ENCODE data around the gene OR13C8.
"Not testable (repeated sequence)": the region's sequence is repeated elsewhere in the genome, so short reads cannot be mapped to it uniquely, and the experiment has no call there.

OR13C8 gene

GRCh38 chr9:104568868-104569267, at the start of gene OR13C8:
OR13C8 (plus strand) TSS chr9:104569168; CDS start chr9:104569168, 0 bp downstream.
- H3K9ac ChIP-seq (ENCODE audit: insufficient read length): no peak within 1 kb of the TSS
- H3K36me3 ChIP-seq (ENCODE audit: insufficient read depth, low read length): no peaks in the 10 kb centered on the region
- TF ChIP-seq FOXP2 (optimal IDR thresholded peaks at IDR 0.05; ENCODE audit: control extremely low read depth, extremely low read length, insufficient read depth) (no peak), POLR2AphosphoS5 (IDR thresholded peaks at IDR 0.05; ENCODE audit: borderline replicate concordance, low read depth, low read length) (no peak), EZH2 (IDR thresholded peaks at IDR 0.05) (no peak)
- no peak within 1 kb of the TSS for H3K4me3 ChIP-seq
- H3K27ac ChIP-seq: no peak within 1 kb of the TSS
- DNase-seq (ENCODE audit: low read depth, low spot score): no peak
- peaks cover 6% of the 10 kb centered on the region; the same call in 1 of the 2 replicates for H3K9me3 ChIP-seq (ENCODE audit: low read depth, low read length)

GRCh38 chr9:104520241-104520640, 48.7 kb upstream of the OR13C8 start:
- H3K36me3 ChIP-seq (ENCODE audit: insufficient read depth, low read length); H3K27ac ChIP-seq; H3K4me3 ChIP-seq; DNase-seq (ENCODE audit: low read depth, low spot score); H3K9ac ChIP-seq (ENCODE audit: insufficient read length); H3K9me3 ChIP-seq (ENCODE audit: low read depth, low read length): not testable (repeated sequence)

- Histone ChIP-seq H3K9ac (ENCODE audit: insufficient read length) (no peak within 1 kb of the TSS), H3K4me3 (no peak within 1 kb of the TSS), H3K27ac (no peak within 1 kb of the TSS), H3K9me3 (ENCODE audit: low read depth, low read length) (no peaks in the 10 kb centered on the region), H3K36me3 (ENCODE audit: insufficient read depth, low read length) (no peaks in the 10 kb centered on the region)
- DNase-seq (ENCODE audit: low read depth, low spot score): no peak
- no peak for TF ChIP-seq EZH2 (IDR thresholded peaks at IDR 0.05)
- TF ChIP-seq POLR2AphosphoS5 (IDR thresholded peaks at IDR 0.05; ENCODE audit: borderline replicate concordance, low read depth, low read length): no peak
- no peak for TF ChIP-seq FOXP2 (optimal IDR thresholded peaks at IDR 0.05; ENCODE audit: control extremely low read depth, extremely low read length, insufficient read depth)
Measured at GRCh38 chr9:104527109-104527508, 41.9 kb upstream of the OR13C8 start, which contains the start of gene OR13C4. OR13C4 (minus strand) TSS chr9:104527209; CDS start chr9:104527209, 0 bp downstream.

- Histone ChIP-seq H3K36me3 (ENCODE audit: insufficient read depth, low read length) (no peaks in the 10 kb centered on the region), H3K9ac (ENCODE audit: insufficient read length) (no peak within 1 kb of the TSS), H3K4me3 (no peak within 1 kb of the TSS), H3K27ac (no peak within 1 kb of the TSS), H3K9me3 (ENCODE audit: low read depth, low read length) (no peaks in the 10 kb centered on the region)
- DNase-seq (ENCODE audit: low read depth, low spot score): no peak
- TF ChIP-seq EZH2 (IDR thresholded peaks at IDR 0.05) (no peak), FOXP2 (optimal IDR thresholded peaks at IDR 0.05; ENCODE audit: control extremely low read depth, extremely low read length, insufficient read depth) (no peak)
Measured at GRCh38 chr9:104536756-104537155, 32.2 kb upstream of the OR13C8 start, which contains the start of gene OR13C3. OR13C3 (minus strand) TSS chr9:104536856; CDS start chr9:104536723, 133 bp downstream.

GRCh38 chr9:104539275-104539674, 29.7 kb upstream of the OR13C8 start:
- H3K9me3 ChIP-seq (ENCODE audit: low read depth, low read length): no peaks in the 10 kb centered on the region
- no peak overlapping the region for H3K27ac ChIP-seq
- H3K9ac ChIP-seq (ENCODE audit: insufficient read length): no peak overlapping the region
- no peak overlapping the region for H3K4me3 ChIP-seq
- no peaks in the 10 kb centered on the region for H3K36me3 ChIP-seq (ENCODE audit: insufficient read depth, low read length)
- DNase-seq (ENCODE audit: low read depth, low spot score): no peak
- TF ChIP-seq FOXP2 (optimal IDR thresholded peaks at IDR 0.05; ENCODE audit: control extremely low read depth, extremely low read length, insufficient read depth): no peak
- no peak for TF ChIP-seq EZH2 (IDR thresholded peaks at IDR 0.05)

- no peak for DNase-seq (ENCODE audit: low read depth, low spot score)
- Histone ChIP-seq H3K4me3 (no peak overlapping the region), H3K27ac (no peak overlapping the region), H3K9ac (ENCODE audit: insufficient read length) (no peak overlapping the region), H3K9me3 (ENCODE audit: low read depth, low read length) (no peaks in the 10 kb centered on the region), H3K36me3 (ENCODE audit: insufficient read depth, low read length) (no peaks in the 10 kb centered on the region)
- TF ChIP-seq POLR2AphosphoS5 (IDR thresholded peaks at IDR 0.05; ENCODE audit: borderline replicate concordance, low read depth, low read length) (no peak), FOXP2 (optimal IDR thresholded peaks at IDR 0.05; ENCODE audit: control extremely low read depth, extremely low read length, insufficient read depth) (no peak), EZH2 (IDR thresholded peaks at IDR 0.05) (no peak)
Measured at GRCh38 chr9:104544644-104545043, 24.3 kb upstream of the OR13C8 start.

GRCh38 chr9:104553261-104553660, 15.7 kb upstream of the OR13C8 start:
- no peak overlapping the region for H3K4me3 ChIP-seq
- no peak for TF ChIP-seq EZH2 (IDR thresholded peaks at IDR 0.05)
- no peak for TF ChIP-seq POLR2AphosphoS5 (IDR thresholded peaks at IDR 0.05; ENCODE audit: borderline replicate concordance, low read depth, low read length)
- TF ChIP-seq FOXP2 (optimal IDR thresholded peaks at IDR 0.05; ENCODE audit: control extremely low read depth, extremely low read length, insufficient read depth): no peak
- no peaks in the 10 kb centered on the region for H3K36me3 ChIP-seq (ENCODE audit: insufficient read depth, low read length)
- no peaks in the 10 kb centered on the region for H3K9me3 ChIP-seq (ENCODE audit: low read depth, low read length)
- no peak overlapping the region for H3K27ac ChIP-seq
- no peak for DNase-seq (ENCODE audit: low read depth, low spot score)
- no peak overlapping the region for H3K9ac ChIP-seq (ENCODE audit: insufficient read length)

GRCh38 chr9:104555521-104555920, 13.4 kb upstream of the OR13C8 start:
- DNase-seq (ENCODE audit: low read depth, low spot score): no peak
- Histone ChIP-seq H3K9me3 (ENCODE audit: low read depth, low read length) (no peaks in the 10 kb centered on the region), H3K9ac (ENCODE audit: insufficient read length) (no peak overlapping the region), H3K27ac (no peak overlapping the region), H3K4me3 (no peak overlapping the region), H3K36me3 (ENCODE audit: insufficient read depth, low read length) (no peaks in the 10 kb centered on the region)
- TF ChIP-seq POLR2AphosphoS5 (IDR thresholded peaks at IDR 0.05; ENCODE audit: borderline replicate concordance, low read depth, low read length) (no peak), EZH2 (IDR thresholded peaks at IDR 0.05) (no peak), FOXP2 (optimal IDR thresholded peaks at IDR 0.05; ENCODE audit: control extremely low read depth, extremely low read length, insufficient read depth) (no peak)

GRCh38 chr9:104556830-104557634, 11.9 kb upstream of the OR13C8 start:
- no peaks in the 10 kb centered on the region for H3K36me3 ChIP-seq (ENCODE audit: insufficient read depth, low read length)
- H3K27ac ChIP-seq: no peak overlapping the region
- no peak for TF ChIP-seq POLR2AphosphoS5 (IDR thresholded peaks at IDR 0.05; ENCODE audit: borderline replicate concordance, low read depth, low read length)
- no peak for TF ChIP-seq EZH2 (IDR thresholded peaks at IDR 0.05)
- no peak for TF ChIP-seq FOXP2 (optimal IDR thresholded peaks at IDR 0.05; ENCODE audit: control extremely low read depth, extremely low read length, insufficient read depth)
- no peak for DNase-seq (ENCODE audit: low read depth, low spot score)
- no peaks in the 10 kb centered on the region for H3K9me3 ChIP-seq (ENCODE audit: low read depth, low read length)
- no peak overlapping the region for H3K4me3 ChIP-seq
- no peak overlapping the region for H3K9ac ChIP-seq (ENCODE audit: insufficient read length)

Measured in SK-N-MC (cell line).